Measurements from ENCODE around the gene KRT83. TPM values are rescaled to one million over a fixed set of nuclear protein-coding genes. Genes with fewer than 3 reads are reported as not detected.
"Not testable (repeated sequence)": the region's sequence is repeated elsewhere in the genome, so short reads cannot be mapped to it uniquely, and the experiment has no call there.

KRT83 gene
- polyA plus RNA-seq, 1 experiment, result 0.07 TPM

GRCh38 chr12:52347551-52348510 lies 26.6 kb upstream of the KRT83 start:
- ChIA-PET POLR2A (no interaction called here), CTCF (interaction anchor here (0.6 to 1.6 kb wide), 6 partner anchors 8 to 537 kb away, joined by 3 to 4 read pairs (median 3); no protein-coding TSS in a partner anchor)

GRCh38 chr12:52347016-52347415 lies 25.8 kb upstream of the KRT83 start:
- no peak for TF ChIP-seq CTCF (IDR thresholded peaks at IDR 0.05; ENCODE audit: insufficient read depth, low read depth, low read length)
- ChIA-PET POLR2A (no interaction called here), CTCF (interaction anchor here (0.6 to 1.6 kb wide), 3 partner anchors 7 to 538 kb away, joined by 3 to 4 read pairs (median 3); no protein-coding TSS in a partner anchor)
- Histone ChIP-seq H3K27me3 (ENCODE audit: control insufficient read depth, insufficient read depth, low read length) (peaks cover 23% of the 10 kb centered on the region), H3K4me3 (ENCODE audit: low read depth, low read length) (no peak overlapping the region), H3K36me3 (ENCODE audit: control insufficient read depth, insufficient read depth, low read length) (no peaks in the 10 kb centered on the region)
- no peak for DNase-seq (ENCODE audit: low read depth)

More at GRCh38 chr12:52347551-52348510, 26.6 kb upstream of the KRT83 start:
- H3K36me3 ChIP-seq (ENCODE audit: control insufficient read depth, insufficient read depth, low read length), result no peaks in the 10 kb centered on the region
- no peak overlapping the region for H3K4me3 ChIP-seq (ENCODE audit: low read depth, low read length)
- no peak for TF ChIP-seq CTCF (IDR thresholded peaks at IDR 0.05; ENCODE audit: insufficient read depth, low read depth, low read length)
- peaks cover 19% of the 10 kb centered on the region for H3K27me3 ChIP-seq (ENCODE audit: control insufficient read depth, insufficient read depth, low read length)
- DNase-seq (ENCODE audit: low read depth), result no peak

GRCh38 chr12:52346593-52346992 lies 25.4 kb upstream of the KRT83 start:
- Histone ChIP-seq H3K36me3 (ENCODE audit: control insufficient read depth, insufficient read depth, low read length) (no peaks in the 10 kb centered on the region), H3K4me3 (ENCODE audit: low read depth, low read length) (no peak overlapping the region), H3K27me3 (ENCODE audit: control insufficient read depth, insufficient read depth, low read length) (peaks cover 23% of the 10 kb centered on the region)
- TF ChIP-seq CTCF (IDR thresholded peaks at IDR 0.05; ENCODE audit: insufficient read depth, low read depth, low read length), result no peak
- CTCF ChIA-PET, result no interaction called here
- DNase-seq (ENCODE audit: low read depth), result no peak
- POLR2A ChIA-PET, result no interaction called here

GRCh38 chr12:52345041-52345440 lies 23.8 kb upstream of the KRT83 start:
- DNase-seq (ENCODE audit: low read depth); POLR2A ChIA-PET; H3K4me3 ChIP-seq (ENCODE audit: low read depth, low read length); H3K36me3 ChIP-seq (ENCODE audit: control insufficient read depth, insufficient read depth, low read length): not testable (repeated sequence)
- peaks cover 14% of the 10 kb centered on the region for H3K27me3 ChIP-seq (ENCODE audit: control insufficient read depth, insufficient read depth, low read length)
- CTCF ChIA-PET, result interaction anchor here (0.9 to 2.0 kb wide), 5 partner anchors 10 to 132 kb away, joined by 3 to 12 read pairs (median 3); no protein-coding TSS in a partner anchor

GRCh38 chr12:52344111-52344510 lies 22.9 kb upstream of the KRT83 start:
- Histone ChIP-seq H3K36me3 (ENCODE audit: control insufficient read depth, insufficient read depth, low read length) (no peaks in the 10 kb centered on the region), H3K4me3 (ENCODE audit: low read depth, low read length) (no peak overlapping the region), H3K27me3 (ENCODE audit: control insufficient read depth, insufficient read depth, low read length) (peaks cover 12% of the 10 kb centered on the region)
- no peak for DNase-seq (ENCODE audit: low read depth)
- CTCF ChIA-PET, result interaction anchor here (0.9 to 2.0 kb wide), 3 partner anchors 11 to 65 kb away, joined by 3 to 12 read pairs (median 4); no protein-coding TSS in a partner anchor
- no peak for TF ChIP-seq CTCF (IDR thresholded peaks at IDR 0.05; ENCODE audit: insufficient read depth, low read depth, low read length)
- POLR2A ChIA-PET, result no interaction called here

All from BJ (cell line).